SKM-1 (cell line): ENCODE data around the gene COMT.
"Not testable (repeated sequence)": the region's sequence is repeated elsewhere in the genome, so short reads cannot be mapped to it uniquely, and the experiment has no call there.

Source experiments
- DNase-seq: peaks from one replicate; lab custom pipeline; 2025; ENCODE audit not compliant: unreplicated experiment; lab: John Stamatoyannopoulos, UW

COMT gene

GRCh38 chr22:19928207-19928606 lies 13.4 kb upstream of the COMT start:
- DNase-seq = no peak

GRCh38 chr22:19929586-19930550 lies 11.7 kb upstream of the COMT start:
- no peak for DNase-seq

GRCh38 chr22:19930551-19931486 lies 10.8 kb upstream of the COMT start:
- DNase-seq = no peak

- no peak for DNase-seq
Observed at GRCh38 chr22:19931514-19931913, 10.1 kb upstream of the COMT start.

GRCh38 chr22:19932367-19933206 lies 9.0 kb upstream of the COMT start:
- no peak for DNase-seq

- DNase-seq = no peak
Observed at GRCh38 chr22:19933341-19934241, 8.0 kb upstream of the COMT start.

GRCh38 chr22:19935123-19935718 lies 6.4 kb upstream of the COMT start:
- not testable (repeated sequence) for DNase-seq

GRCh38 chr22:19936513-19936912 lies 5.1 kb upstream of the COMT start:
- no peak for DNase-seq

- no peak for DNase-seq
Observed at GRCh38 chr22:19937616-19938473, 3.7 kb upstream of the COMT start.

- no peak for DNase-seq
Observed at GRCh38 chr22:19940536-19941364, 822 bp upstream of the COMT start.

GRCh38 chr22:19942157-19943081 lies 847 bp downstream of the COMT start:
- peak; percentile 65 for DNase-seq

- DNase-seq = no peak
Observed at GRCh38 chr22:19943082-19944026, 1.8 kb downstream of the COMT start.

GRCh38 chr22:19948057-19948760 lies 6.6 kb downstream of the COMT start:
- no peak for DNase-seq

GRCh38 chr22:19951346-19951745 lies 9.8 kb downstream of the COMT start:
- DNase-seq = no peak
